ENCODE data around the gene BCAP29.
"Not testable (repeated sequence)": the region's sequence is repeated elsewhere in the genome, so short reads cannot be mapped to it uniquely, and the experiment has no call there.

Gene BCAP29

DNA sequence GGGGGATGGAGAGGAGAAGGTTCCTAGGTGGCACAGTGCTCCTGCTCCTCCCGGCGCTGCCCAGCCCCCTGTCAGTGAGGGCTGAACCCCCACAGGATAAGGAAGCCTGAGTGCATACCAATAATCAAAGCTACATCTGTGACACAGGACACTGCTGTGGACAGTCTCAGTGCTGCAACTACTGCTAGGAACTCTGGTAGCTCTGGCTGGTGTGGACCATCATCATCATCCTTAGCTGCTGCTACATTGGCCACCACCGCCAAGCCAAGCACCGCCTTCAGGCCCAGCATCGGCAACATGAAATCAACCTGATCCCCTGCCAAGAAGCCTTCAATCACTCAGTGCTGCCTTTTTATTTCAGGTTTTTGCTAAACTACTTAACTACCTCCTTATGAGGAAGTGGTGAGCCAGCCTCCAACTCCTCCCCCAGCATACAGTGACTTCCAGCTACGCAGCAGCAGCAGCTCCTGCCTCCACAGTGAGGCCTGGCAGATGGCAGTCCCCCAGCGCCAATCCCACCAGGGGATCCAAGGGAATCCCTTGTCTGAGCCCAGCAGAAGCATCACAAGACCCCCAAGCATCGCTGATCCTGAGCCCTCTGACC lies 48.5 kb downstream of the BCAP29 start:
- no peak for DNase-seq

DNA sequence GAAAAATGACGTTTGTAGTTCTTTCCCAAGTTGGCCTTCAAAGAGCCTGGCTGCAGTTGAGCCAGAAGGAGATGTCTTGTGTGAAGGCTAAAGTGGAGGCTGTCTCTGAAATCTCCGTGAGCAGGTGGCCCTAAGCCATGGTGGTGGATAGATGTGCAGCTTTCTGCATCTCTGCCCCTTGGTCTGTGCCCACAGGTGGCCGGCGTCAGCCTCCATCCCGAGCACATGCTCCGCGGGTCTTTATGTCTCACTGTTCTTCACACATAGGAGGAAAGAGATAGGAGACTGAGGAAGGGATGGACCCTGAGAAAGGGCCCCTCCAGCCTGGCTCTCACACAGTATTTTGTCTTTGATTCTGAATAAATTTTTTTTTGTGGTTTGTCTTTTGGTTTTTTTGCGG lies 50.3 kb downstream of the BCAP29 start:
- no peak for DNase-seq

- no peak for DNase-seq
Observed at GRCh38 chr7:107631588-107632491, 51.8 kb downstream of the BCAP29 start.

- no peak for DNase-seq
Observed at GRCh38 chr7:107632492-107632865, 52.4 kb downstream of the BCAP29 start.

GRCh38 chr7:107638594-107638993 lies 58.5 kb downstream of the BCAP29 start:
- DNase-seq, result no peak

GRCh38 chr7:107639070-107639469 lies 59.0 kb downstream of the BCAP29 start:
- DNase-seq, result not testable (repeated sequence)

DNA sequence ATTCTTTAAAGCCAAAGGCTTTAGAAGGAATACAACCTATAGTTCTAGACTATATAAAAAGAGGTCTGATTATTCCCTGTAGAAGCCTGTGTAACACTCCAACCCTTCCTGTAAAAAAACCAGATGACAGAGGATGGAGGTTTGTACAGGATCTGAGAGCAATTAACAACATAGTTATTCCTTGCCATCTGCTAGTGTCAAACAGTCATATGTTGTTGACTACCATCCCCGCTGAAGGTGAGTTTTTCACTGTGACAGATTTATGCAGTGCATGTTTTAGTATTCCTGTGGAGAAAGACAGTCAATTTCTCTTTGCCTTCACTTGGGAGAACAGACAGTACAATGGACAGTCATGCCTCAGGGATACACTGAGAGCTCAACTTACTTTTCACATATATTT lies 61.6 kb downstream of the BCAP29 start:
- DNase-seq, result peak in 1 of 3 experiments; percentile 26

DNA sequence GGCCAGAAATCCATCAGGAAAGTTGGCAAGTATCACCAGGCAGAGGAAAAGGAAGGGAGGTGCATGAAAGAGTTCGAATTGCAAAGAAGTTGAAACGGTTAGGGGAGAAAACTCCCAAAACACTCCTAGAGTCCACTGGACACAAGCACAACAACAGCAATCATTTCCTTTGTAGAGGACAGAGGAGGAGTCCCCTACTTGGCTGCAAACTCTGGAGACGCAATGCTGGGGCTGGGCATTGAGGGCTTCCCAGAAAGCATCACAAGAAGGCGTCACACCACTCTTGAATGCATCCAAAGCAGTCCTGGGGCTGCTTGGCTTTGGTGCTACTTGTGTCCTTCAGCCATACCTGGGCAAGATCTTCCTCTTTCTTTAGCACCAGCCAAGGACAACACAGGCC lies 62.5 kb downstream of the BCAP29 start:
- no peak for DNase-seq

DNA sequence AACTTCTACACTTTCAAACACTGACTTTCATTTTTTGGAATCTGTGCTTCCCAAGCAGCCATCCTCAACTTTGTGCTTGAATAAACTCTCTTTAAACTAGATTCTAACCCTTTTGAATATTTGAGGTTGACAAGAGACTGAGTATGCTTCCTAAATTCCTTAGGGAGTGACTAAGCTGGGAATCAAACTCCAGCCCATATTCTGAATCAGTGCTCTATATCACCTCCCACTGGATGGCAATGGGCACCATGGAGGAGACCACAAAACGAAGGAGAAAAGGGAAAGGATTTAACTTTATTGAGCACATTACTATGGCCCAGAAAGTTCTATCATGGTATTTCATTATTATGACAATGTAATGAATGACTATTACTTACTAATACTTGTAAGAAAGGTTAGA lies 63.4 kb downstream of the BCAP29 start:
- no peak for DNase-seq

- DNase-seq, result no peak
Observed at GRCh38 chr7:107643938-107644308, 63.9 kb downstream of the BCAP29 start.

GRCh38 chr7:107644309-107644974 lies 64.4 kb downstream of the BCAP29 start:
- DNase-seq, result no peak

DNA sequence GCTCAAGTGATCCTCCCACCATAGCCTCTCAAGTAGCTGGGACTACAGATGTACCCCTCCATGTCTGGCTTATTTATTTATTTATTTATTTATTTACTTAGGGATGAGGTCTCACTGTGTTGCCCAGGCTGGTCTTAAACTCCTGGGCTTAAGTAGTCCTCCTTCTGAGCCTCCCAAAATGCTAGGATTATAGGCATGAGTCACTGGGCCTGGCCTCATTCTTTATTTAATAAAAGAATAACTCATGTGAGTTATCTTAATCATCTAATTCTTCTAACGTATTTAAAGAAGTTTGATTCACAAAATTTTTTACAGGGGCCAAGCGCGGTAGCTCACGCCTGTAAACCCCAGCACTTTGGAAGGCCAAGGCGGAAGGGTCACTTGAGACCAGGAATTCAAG lies 72.6 kb downstream of the BCAP29 start:
- no peak for DNase-seq

DNA sequence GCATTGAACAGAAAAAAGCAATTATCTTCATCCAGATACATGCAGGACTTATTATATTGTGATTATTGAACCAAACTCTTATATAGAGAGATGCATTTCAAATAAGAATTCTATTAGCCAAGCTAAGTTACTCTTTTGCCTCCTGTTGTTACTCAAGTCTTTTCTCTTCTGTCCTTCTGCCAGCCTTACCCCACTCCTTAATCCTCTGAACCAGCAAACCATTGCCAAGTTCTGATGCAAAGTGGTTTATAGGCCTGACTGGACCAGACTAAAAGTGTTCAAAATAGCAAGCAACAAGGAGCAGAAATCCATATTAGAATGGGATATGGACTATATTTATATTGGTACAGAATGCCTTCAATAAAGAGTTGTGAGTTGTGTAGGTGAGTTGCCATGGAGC lies 78.4 kb downstream of the BCAP29 start:
- no peak for DNase-seq

DNA sequence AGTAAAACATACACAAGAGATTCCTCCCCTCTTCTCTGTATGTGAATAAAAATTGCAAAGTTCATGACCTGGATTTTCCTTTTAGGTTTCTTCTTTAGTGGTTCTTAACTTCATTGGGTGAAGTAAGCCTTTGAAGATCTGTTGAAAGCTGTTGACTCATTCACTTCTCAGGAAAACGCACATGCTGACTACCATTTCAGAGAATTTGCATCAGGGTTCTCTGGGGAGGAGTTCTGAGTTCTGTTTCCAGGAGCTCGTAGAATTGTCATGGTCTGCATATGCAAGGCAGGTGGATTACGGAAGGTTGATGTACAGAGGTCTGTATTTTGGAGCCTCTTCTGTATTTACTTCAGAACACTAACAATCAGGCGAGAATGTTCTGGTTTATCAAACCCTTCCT lies 79.6 kb downstream of the BCAP29 start:
- DNase-seq, result no peak

DNA sequence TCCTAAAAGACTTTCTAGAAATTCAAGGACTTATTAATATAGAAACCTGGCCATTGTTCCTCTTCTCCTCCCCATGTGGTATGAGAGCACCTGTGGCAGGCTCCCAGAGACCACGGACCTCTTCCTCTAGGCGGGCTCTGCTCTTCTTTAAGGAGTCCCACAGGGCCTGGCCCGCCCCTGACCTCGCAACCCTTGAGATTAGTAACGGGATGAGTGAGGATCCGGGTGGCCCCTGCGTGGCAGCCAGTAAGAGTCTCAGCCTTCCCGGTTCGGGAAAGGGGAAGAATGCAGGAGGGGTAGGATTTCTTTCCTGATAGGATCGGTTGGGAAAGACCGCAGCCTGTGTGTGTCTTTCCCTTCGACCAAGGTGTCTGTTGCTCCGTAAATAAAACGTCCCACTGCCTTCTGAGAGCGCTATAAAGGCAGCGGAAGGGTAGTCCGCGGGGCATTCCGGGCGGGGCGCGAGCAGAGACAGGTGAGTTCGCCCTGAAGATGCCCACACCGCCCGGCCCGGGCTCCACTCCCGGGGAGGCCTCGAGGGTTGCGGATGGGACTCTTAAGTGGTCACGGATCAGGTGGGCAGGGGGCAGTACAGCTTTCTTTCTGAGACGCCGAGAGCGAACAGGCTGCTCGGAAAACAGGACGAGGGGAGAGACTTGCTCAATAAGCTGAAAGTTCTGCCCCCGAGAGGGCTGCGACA lies 80.5 kb downstream of the BCAP29 start, which contains the start of gene SLC26A4:
Gene SLC26A4 (plus strand): TSS at position 448 of the 700 bp plus-strand sequence. CDS start 814 bp downstream, outside the sequence.
- DNase-seq, result no peak

- peak; percentile 72 to 88 (median 80) for DNase-seq
Observed at GRCh38 chr7:107661081-107661864, 81.2 kb downstream of the BCAP29 start.

DNA sequence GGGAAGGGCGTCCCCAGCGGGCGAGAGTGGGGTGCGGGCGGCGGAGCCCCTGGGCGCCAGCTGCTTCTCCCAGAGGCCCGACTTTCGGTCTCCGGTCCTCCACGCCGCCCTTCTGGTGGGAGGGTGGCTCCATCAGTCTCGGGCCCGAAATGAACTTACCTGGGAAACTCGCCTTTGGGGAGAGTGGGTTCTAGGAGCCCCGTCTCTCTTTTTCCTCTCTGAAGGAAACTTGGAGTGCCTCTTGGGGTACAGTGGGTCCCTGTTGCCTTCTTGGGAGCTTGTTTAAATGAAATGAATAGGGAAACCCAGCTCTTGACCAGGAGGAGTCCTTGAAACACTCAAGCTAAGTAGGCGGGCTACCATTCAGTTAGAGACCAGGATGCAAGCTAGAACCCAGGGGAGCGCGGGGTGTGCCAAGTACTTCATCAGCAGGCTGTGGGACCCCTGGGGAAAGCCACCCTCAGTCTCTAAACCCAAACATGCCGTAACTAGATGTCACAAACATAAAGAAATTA lies 81.9 kb downstream of the BCAP29 start:
- DNase-seq, result no peak

DNA sequence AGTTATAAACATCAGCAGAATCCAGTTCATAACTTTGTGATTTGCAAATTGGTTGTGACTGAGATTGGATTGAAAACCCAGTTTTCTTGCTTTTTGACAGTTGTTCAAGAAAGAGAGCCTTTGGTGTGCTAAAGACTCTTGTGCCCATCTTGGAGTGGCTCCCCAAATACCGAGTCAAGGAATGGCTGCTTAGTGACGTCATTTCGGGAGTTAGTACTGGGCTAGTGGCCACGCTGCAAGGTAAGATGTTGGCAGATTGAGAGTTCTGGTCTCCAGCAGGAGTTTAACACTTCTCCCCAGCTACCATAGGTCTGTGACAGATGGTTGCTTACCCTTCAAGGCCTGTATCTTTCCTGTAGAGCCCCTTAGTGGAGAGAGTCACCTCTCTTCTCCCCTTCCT lies 83.2 kb downstream of the BCAP29 start:
- no peak for DNase-seq

DNA sequence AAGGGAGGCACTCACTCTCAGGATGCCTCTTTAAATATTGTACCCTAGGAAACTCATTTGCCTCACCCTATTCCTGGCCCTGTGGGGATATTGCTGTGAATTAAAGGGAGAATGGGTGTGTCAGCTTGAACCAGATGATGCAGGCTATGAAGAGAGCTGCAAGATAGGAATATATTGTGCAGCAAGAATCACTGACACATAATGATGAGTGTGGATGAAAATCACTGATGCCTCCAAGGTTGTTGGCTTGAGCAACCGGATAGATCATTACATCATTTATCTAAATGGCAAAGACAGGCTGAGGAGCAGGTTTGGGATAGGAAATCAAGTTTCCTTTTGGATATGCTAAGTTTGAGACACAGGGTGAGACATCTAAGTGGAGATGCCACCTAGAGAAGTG lies 86.7 kb downstream of the BCAP29 start:
- DNase-seq, result no peak

DNA sequence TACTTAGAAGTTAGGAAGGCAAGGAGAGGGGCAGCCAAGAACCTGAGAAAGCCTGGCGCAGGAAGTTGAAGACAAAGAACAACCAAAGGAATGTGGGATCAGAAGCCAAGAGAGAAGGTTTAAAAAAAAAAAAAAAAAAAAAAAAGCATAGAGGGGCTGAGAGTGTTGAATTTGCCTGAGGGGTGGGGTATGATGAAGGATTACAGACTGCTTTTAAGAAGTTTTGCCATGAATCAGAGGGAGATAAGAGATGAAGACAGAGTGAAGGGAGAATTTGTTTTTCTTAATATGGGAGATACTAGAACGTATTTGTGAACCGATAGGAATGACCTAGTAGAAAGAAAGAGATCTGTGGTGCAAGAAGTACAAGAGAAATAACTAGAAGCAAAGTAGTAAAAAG lies 87.3 kb downstream of the BCAP29 start:
- DNase-seq, result no peak

- no peak for DNase-seq
Observed at GRCh38 chr7:107668296-107668695, 88.2 kb downstream of the BCAP29 start.
